ENCODE results near the gene NSG2.

DNA sequence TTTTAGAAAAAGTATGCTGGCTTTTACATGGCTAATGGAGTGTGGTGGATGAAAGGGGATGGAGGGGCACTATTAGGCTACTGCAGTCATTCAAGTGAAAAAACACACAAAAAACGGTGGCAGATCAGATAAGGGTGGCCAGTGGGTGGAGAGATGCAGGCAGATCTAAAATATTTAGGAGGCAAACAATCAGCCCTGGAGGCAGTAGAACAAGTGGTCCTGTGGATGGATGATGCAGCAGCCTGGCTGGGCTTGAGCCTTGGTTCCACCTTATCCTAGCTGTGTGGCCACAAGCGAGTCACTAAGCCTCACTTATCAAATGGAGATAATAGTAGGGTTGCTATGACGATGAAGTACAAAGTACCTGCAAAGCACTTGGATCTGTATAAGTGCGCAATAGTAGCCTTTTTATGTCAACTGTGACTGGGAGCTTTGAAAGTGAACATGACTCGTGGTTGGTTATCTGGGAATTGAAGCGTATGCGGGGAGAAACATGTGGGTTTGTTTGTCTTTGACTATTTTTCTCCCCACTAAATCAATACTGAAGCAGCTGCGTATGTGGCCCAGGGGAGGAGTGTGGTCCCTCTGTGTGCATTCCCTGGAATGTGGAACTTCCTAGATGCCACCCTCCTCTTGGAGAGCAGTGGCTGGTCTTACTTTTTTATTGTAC, 20.2 kb downstream of the NSG2 start:
- TF ChIP-seq, protein P1, sequence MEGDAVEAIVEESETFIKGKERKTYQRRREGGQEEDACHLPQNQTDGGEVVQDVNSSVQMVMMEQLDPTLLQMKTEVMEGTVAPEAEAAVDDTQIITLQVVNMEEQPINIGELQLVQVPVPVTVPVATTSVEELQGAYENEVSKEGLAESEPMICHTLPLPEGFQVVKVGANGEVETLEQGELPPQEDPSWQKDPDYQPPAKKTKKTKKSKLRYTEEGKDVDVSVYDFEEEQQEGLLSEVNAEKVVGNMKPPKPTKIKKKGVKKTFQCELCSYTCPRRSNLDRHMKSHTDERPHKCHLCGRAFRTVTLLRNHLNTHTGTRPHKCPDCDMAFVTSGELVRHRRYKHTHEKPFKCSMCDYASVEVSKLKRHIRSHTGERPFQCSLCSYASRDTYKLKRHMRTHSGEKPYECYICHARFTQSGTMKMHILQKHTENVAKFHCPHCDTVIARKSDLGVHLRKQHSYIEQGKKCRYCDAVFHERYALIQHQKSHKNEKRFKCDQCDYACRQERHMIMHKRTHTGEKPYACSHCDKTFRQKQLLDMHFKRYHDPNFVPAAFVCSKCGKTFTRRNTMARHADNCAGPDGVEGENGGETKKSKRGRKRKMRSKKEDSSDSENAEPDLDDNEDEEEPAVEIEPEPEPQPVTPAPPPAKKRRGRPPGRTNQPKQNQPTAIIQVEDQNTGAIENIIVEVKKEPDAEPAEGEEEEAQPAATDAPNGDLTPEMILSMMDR (IDR thresholded peaks at IDR 0.05; ENCODE audit: insufficient read depth, low read length, poor library complexity, severe bottlenecking): no peak
- TF ChIP-seq EZH2phosphoT487 (conservative IDR thresholded peaks at IDR 0.05; ENCODE audit: low read length): no peak

Data from SU-DHL-6 (cell line).